ENCODE measurements around the gene MGMT.

DNA sequence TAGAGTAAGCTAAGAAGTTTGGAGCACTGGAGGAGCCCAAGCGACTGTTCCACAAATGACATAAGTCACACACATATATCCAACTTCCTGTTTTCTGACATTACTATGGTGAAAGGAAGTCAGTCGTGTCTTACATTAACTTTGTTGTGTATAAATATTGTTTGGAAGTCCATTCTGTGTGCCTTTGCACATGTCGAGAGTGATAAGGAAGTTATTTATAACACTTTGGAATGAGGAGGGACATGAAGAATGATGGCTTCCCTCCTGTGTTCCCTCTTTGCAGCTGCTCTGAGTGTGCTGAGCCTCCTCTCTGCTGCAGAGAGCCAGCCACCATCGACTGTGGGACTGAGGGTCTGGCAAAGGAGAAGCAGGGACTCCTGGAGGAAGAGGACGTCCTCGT lies 40.4 kb upstream of the MGMT start:
- TF ChIP-seq, protein P1, sequence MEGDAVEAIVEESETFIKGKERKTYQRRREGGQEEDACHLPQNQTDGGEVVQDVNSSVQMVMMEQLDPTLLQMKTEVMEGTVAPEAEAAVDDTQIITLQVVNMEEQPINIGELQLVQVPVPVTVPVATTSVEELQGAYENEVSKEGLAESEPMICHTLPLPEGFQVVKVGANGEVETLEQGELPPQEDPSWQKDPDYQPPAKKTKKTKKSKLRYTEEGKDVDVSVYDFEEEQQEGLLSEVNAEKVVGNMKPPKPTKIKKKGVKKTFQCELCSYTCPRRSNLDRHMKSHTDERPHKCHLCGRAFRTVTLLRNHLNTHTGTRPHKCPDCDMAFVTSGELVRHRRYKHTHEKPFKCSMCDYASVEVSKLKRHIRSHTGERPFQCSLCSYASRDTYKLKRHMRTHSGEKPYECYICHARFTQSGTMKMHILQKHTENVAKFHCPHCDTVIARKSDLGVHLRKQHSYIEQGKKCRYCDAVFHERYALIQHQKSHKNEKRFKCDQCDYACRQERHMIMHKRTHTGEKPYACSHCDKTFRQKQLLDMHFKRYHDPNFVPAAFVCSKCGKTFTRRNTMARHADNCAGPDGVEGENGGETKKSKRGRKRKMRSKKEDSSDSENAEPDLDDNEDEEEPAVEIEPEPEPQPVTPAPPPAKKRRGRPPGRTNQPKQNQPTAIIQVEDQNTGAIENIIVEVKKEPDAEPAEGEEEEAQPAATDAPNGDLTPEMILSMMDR (conservative IDR thresholded peaks at IDR 0.05 in 1 of 2, IDR thresholded peaks at IDR 0.05 in 1 of 2; ENCODE audit: low read depth in 1 of 2, low read length in 2 of 2): no peak
- no peak for TF ChIP-seq EZH2 (IDR thresholded peaks at IDR 0.05; ENCODE audit: low read length, missing control alignments)

Measured in fibroblast of lung (primary cell).